Neutrophil (primary cell): ENCODE data around the gene MEGF11.

Source experiments
- H3K27ac ChIP-seq: fragments of 200-600 bp; sonication (generic); 2 replicates; pipeline ENCODE4 v1.5.1; 2016; ENCODE audit warnings: mild to moderate bottlenecking, moderate library complexity
- H3K27me3 ChIP-seq: fragments of 200-600 bp; sonication (generic); 2 replicates; pipeline ENCODE4 v1.6.0; 2016; ENCODE audit warnings: mild to moderate bottlenecking
- H3K36me3 ChIP-seq: fragments of 200-600 bp; sonication (generic); 2 replicates; pipeline ENCODE4 v1.5.1; 2017
- H3K4me1 ChIP-seq, 2 experiments: fragments of 200-600 bp in 1 of 2; sonication (generic) in 1 of 2; 1 replicate in 1 of 2; 2 replicates in 1 of 2; pipeline versions ENCODE4 v1.5.1 to v1.6.1; 2013 to 2016; ENCODE audit warnings: low read depth in 1 of 2, low read length in 1 of 2, mild to moderate bottlenecking in 1 of 2, moderate library complexity in 1 of 2; ENCODE audit not compliant: control insufficient read depth in 1 of 2, insufficient read depth in 1 of 2
- H3K4me3 ChIP-seq, 2 experiments: fragments of 200-600 bp in 1 of 2; sonication (generic) in 1 of 2; 1 replicate in 1 of 2; 2 replicates in 1 of 2; pipeline ENCODE4 v1.5.1; 2013 to 2016; ENCODE audit warnings: low read depth in 1 of 2, low read length in 1 of 2, mild to moderate bottlenecking in 1 of 2, moderate library complexity in 1 of 2
- H3K9me3 ChIP-seq: fragments of 200-600 bp; sonication (generic); 2 replicates; pipeline ENCODE4 v1.5.1; 2016
- CTCF ChIP-seq: fragments of 200-600 bp; sonication (generic); IDR thresholded peaks from 2 replicates; pipeline ENCODE4 v1.5.1; 2016; ENCODE audit warnings: antibody characterized with exemption

The MEGF11 gene

GRCh38 chr15:65847989-65848388, 405.6 kb downstream of the MEGF11 start:
- Histone ChIP-seq H3K27ac (no peak overlapping the region), H3K27me3 (no peaks in the 10 kb centered on the region), H3K36me3 (no peaks in the 10 kb centered on the region), H3K9me3 (no peaks in the 10 kb centered on the region), H3K4me3 (no peak overlapping the region), H3K4me1 (no peaks in the 10 kb centered on the region)
- no peak for TF ChIP-seq CTCF

GRCh38 chr15:65845826-65846519, 407.6 kb downstream of the MEGF11 start:
- Histone ChIP-seq H3K4me3 (no peak overlapping the region), H3K4me1 (peaks cover 10 to 13% of the 10 kb centered on the region in 2 experiments), H3K27me3 (no peaks in the 10 kb centered on the region), H3K27ac (no peak overlapping the region), H3K36me3 (no peaks in the 10 kb centered on the region), H3K9me3 (no peaks in the 10 kb centered on the region)
- TF ChIP-seq CTCF = no peak
